HG03135 (cell line): ENCODE results near the gene PLOD1.
"Not testable (repeated sequence)": the region's sequence is repeated elsewhere in the genome, so short reads cannot be mapped to it uniquely, and the experiment has no call there.

Source experiments
- ATAC-seq: cut with Tn5 transposase; IDR thresholded peaks from one replicate; pipeline ENCODE4 v1.9.1; 2021; ENCODE audit warnings: mild to moderate bottlenecking, moderate library complexity; ENCODE audit not compliant: unreplicated experiment

The PLOD1 gene

DNA sequence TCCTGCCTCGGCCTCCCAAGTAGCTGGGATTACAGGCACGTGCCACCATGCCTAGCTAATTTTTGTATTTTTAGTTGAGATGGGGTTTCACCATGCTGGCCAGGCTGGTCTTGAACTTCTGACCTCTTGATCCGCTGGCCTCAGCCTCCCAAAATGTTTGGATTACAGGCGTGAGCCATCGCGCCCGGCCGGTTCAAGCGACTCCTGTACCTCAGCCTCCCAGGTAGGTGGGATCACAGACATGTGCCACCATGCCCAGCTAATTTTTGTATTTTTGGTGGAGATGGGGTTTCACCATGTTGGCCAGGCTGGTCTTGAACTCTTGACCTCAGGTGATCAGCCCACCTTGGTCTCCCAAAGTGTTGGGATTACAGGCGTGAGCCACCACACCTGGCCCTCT is 1.2 kb downstream of the PLOD1 start:
- ATAC-seq: not testable (repeated sequence)

DNA sequence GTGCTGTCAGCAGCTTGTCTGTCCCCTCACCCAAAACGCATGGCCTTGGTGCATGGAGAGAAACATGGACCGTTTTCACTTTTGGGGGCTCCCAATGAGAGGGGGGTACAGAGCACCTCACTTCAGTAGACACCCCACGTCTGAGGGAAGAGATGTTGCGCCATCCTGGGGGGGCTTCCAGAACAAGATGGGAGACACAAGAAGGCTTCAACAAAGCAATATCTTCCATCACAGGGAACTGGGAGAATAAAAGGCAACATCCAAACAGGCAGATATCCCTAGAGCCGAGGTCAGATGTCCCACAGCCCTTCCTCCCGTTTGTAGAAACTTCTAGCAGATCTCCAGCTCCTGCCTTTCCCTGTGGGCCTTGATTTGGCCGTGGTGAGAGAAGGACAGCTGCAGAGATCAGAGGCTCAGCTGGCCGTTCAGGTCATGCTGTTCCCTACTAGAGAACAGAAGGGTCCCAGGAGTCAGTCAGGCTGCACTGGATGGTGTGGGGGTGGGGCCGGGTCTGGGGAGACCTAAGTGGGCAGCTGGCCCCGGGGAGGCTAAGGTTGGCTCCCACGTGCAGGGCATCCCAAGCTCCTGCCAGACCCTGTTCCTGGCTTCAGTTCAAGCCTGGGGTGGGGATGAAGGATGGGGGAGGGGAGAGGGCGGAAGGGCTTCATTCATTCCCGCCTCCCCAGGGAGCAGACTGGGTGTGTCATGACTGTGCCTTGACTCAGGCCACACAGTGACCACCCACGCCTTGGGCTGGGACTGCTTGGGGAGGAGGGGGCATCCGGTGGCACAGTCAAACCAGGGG is 4.4 kb downstream of the PLOD1 start:
- no peak for ATAC-seq

DNA sequence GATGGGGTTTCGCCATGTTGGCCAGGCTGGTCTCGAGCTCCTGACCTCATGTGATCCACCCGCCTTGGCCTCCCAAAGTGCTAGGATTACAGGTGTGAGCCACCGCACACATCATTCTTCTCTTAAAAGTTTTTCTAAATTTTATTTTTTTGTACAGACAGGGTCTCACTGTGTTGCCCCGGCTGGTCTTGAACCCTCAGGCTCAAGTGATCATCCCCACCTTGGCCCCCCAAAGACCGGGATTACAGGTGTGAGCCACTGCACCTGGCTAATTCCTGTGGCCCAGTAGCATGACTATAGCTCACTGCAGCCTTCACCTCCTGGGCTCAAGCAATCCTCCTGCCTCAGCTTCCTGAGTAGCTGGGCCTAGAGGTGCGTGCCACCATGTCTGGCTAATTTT is 5.3 kb downstream of the PLOD1 start:
- ATAC-seq: not testable (repeated sequence)

DNA sequence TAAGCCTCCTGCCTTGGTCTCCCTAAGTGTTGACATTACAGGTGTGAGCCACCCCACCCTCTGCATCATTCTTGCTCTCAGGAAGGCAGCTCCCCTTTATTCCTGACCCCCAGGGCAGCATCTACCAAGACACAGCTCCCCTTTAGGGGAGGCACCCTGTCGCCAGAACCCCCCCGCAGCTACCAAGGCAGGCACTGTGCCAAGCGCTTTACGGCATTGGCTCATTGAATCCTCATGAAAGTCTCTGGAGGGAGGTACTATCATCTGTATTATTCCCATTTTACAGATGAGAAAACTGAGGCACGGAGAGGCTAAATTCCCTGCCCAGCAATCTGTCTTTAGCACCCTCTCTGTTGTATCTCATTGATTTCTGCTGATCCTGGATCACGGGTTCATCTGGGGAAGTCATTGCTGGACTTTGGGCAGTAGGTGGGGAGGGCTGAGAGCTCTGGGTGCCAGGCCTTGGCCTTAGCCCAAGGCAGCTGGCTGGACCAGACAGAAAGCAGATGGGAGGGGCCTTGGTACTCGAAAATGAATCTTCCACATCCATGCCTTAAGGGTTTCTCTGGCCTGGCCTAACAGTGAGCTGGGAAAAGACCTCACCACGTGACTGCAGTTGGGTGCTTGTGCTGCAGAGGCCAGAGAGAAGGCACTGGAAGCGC is 5.9 kb downstream of the PLOD1 start:
- no peak for ATAC-seq

DNA sequence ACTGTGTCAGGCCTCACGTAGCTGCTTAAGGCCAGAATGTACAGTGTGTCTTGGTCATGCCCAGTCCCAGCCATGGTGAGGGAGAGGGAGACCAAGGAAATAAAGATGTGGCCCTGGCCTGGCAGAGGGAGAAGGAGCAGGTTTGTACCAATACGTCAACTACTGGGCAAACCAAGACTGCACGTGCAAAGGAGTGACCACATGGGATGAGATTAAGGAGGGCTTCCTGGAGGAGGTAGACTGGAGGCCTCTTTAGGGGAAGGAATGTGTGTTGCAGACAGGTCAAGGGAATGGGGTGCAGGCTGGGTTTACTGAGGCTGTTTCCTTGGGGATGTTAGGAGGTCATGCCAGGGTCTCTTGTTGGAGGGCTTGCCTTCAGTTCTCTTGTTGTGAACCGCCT is 7.8 kb downstream of the PLOD1 start:
- no peak for ATAC-seq

DNA sequence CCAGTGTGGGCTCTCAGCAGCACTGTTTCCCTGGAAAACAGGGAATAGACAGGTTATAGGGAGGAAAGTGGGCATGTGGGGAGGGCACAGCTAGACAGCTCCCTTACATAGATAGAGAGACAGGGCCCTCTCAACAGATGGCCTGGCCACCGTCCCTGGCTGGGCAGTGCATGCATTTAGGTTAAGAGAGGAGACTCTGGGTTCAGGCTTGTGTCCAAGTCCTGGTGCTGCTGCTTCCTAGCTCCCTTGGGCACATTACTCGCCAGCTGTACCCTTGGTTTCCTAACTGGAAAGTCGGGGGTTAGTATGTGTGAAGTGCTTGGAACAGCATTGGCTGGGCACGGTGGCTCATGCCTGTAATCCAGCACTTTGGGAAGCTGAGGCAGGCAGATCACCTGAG is 9.1 kb downstream of the PLOD1 start:
- ATAC-seq: no peak

DNA sequence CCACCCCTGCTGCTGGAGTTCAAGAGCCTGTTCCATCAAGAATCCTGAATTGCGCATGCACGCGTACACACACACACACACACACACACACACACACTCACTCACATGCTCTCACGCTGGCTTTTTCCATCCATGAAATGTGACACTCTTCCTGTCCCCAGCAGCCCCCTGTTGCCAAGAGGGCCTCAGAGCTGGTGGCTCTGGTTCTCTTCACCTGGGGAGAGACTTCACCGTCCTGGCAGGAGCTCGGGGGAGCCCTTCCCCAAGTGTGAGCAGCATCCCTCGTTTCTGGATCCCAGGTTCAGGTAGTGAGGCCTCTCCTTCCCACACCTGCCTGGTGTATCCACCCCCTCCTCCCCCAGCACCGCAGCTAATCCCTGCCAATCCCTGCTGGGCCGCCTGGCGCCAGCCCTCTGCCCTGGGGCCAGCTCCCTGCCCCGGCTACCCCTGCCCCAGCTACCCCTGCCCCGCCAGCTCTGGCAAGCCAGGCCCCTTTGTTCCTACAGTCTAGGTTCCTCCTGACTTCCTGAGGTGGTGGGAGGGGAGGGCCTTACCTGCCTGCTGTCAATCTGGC is 9.9 kb downstream of the PLOD1 start:
- ATAC-seq: no peak

DNA sequence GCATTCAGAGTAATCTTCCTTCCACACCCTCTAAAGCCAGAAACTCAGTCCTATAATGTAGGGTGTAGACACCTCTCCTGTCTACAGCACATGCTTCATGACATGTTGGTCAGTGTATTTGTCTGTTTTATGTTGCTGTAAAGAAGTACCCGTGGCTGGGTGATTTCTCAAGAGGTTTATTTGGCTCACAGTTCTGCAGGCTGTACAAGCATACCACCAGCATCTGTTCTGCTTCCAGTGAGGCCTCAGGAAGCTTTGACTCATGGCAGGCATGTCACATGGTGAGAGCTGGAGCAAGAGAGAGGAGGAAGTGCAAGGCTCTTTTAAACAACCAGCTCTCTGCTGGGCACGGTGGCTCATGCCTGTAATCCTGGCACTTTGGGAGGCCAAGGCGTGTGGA is 12.1 kb downstream of the PLOD1 start:
- no peak for ATAC-seq

DNA sequence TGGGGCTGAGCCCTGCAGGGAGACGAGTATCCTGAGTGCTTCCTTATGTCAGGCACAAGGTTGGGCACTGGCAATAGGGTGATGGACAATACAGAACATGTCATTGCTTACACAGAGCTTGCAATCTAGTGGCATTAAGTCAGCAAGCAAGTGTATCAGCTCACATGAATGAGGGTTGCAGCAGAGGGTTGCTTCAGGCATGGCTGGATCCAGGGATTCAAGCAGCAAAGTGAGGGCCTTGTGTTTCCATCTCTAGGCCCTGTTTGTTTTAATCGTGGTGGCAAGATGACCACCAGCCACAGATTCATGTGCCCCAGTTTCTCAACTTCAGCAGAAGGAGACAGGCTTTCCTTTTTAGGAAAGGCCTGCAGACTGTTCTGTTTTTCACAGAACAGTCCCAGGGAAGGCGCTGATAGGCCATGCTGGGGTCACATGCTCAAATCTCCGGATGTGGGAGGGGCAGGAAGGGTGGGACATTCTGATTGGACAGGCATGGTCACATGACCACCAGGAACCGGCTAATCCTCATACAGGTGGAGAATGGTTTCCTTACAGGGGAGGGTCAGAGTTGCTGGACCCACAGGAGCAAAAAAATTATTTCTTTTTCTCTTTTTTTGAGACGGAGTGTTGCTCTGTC is 14.4 kb downstream of the PLOD1 start:
- ATAC-seq: no peak

DNA sequence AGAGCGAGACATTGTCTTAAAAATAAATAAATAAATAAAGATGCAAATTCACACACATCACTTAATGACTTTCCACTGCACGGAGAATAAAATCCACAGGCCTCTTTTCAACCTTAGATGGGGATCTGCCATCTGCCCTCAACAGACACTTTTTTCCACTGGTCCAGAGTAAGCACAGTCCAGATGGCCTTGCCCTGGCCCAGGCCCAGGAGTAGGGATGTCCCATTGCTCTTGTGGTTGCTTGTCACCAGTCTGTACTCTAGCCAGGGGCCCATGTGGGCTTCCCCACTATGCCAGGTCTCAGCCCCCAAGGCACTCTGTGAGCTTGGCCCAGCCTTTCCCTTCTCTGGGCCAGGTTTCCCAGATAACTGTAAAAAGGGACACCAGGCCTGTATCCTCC is 17.4 kb downstream of the PLOD1 start:
- no peak for ATAC-seq

DNA sequence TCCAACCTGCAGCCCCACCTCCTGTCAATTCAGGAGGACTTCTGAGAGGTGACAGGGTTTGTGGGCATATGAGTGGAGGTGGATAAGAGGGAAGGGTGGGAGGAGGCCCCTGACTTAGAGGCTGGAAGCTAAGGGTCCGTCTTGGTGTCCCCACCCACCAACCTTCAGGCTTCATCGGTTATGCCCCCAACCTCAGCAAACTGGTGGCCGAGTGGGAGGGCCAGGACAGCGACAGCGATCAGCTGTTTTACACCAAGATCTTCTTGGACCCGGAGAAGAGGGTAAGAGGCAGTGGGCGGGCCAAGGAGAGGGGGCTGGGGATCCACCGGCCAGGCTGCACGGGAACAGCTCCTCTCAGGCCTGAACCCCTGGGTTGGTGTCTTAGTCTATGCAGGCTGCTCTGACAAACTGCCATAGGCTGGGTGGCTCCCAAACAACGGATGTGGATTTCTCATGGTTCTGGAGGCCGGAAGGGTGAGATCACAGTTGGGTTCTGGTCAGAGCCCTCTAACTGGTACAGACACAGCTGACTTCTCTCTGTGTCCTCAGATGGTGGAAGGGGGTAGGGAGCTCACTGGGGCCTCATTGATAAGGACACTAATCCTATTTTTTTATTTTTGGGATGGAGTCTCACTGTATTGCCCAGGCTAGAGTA is 18.1 kb downstream of the PLOD1 start:
- ATAC-seq: no peak

DNA sequence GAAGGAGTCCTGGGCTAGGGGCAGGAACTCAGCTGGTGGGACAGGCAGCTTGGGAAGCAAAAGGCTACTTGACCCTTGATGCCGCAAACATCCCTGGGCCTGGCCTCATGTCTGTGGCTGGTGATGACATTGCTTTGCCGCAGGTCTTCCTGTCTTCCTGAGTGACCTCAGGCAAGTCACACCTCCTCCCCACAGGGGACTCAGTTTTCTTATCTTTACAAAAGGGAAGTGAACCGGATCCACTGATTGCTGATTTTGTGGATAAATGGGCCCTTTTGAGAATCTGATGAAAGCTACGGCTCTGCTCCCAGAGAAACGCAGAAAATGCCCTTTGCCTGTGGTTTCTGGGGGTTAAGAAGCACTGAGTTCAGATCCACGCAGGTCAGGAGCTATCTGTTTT is 20.7 kb downstream of the PLOD1 start:
- ATAC-seq: no peak

DNA sequence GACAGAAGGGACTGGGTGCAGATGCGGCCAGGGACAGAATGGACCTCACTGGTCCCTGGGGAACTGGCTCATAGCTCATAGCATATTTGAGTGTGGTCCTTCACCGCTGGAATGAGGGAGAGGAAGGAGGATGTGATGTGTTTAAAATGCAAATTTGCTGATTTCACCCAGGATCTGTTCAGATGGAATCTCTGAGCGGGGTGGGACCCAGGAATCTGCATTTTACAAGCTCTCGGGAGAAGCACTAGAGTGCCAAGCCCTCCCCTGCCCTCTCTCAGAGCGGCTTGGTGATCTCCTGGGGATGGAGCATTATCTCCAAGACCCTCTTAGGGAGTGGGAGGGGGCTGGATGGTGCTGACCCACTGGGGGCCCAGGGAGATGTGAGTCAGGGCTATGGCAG is 22.9 kb downstream of the PLOD1 start:
- ATAC-seq: no peak

DNA sequence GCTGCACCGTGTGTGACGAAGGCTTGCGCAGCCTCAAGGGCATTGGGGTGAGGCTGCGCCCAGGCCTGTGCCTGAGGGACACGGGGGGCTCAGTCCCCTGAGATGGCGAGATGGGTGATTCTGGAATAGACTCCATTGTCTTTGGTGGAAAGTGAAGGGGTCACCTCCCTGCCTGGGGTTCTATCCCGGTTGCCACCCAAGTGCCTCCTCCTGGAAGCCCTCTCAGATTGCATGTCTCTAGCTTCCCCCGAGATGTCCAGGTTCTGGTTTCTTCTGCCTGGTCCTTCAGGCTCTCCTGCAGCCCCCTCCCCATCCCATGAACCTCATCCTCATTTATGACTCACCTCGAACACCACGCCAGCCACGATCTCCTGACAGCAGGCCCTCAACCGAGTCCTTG is 23.4 kb downstream of the PLOD1 start:
- ATAC-seq: no peak

DNA sequence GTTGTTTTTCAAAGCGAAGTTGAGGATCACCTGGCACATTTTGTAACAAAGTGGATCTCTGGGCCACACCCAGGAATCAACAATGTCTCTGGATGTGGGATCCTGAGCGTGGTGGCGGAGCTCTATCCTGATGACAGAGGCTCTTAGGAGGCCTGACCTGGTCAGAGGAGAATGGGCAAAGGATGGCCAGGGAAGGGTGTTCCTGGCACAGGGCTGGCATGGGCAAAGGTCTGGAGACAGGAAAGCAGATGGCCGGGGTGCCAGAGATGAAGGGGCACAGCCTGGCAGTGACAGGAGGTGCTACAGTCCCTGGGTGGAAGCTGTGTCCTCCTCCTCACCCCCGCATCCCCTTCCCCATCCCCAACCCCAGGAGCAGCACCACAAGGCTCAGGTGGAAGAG is 25.8 kb downstream of the PLOD1 start:
- ATAC-seq: no peak

DNA sequence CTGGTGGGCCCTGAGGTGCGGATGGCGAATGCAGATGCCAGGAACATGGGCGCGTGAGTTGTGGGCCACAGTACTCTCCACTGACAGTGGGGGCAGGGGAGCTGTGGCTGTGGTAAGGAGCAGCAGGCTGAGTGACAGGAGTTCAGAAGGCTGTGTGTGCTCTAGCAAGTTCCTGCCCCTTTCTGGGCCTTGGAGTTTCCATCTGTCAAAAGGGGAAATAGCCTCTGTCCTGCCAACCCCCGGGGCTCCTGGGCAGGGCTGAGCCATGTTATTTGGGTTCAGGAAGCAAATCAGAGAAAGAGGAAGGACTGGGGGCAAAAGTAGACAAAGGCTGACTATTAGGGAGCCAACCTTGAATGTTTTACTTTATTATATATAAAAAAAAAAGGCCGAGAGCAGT is 26.2 kb downstream of the PLOD1 start:
- ATAC-seq: no peak

DNA sequence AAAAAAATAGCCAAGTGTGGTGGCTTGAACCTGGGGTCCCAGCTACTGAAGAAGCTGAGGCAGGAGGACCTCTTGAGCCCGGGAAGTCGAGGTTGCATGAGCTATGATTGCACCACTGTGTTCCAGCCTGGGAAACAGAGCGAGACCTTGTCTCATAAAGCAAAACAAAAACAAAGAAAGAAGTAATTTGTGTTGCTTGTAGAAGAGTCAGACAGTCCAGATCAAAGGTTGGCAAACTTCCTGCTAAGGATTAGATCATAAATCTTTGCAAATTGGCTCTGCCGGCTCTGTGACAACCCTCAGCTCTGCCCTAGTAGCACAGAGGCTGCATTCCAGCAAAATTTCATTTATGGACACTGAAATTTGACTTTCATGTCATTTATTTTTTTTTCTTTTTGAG is 26.7 kb downstream of the PLOD1 start:
- no peak for ATAC-seq

DNA sequence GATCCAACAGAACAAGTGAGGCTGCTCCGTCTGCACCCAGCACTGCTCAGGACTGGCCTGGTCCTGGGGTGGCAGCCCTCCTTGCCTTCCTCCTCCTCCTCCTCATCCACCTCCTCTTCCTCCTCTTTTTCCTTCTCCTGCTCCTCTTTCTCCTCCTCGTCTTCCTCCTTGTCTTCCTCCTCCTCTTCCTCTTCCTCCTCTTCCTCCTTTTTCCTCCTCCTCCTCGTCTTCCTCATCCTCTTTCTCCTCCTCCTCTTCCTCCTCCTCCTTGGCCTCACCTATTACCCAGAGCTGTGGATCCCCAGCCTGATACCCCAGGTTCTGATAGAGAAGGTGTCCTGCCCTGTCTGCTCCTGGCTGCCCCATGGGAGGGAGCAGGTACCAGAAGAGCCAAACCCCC is 29.1 kb downstream of the PLOD1 start:
- ATAC-seq: no peak

DNA sequence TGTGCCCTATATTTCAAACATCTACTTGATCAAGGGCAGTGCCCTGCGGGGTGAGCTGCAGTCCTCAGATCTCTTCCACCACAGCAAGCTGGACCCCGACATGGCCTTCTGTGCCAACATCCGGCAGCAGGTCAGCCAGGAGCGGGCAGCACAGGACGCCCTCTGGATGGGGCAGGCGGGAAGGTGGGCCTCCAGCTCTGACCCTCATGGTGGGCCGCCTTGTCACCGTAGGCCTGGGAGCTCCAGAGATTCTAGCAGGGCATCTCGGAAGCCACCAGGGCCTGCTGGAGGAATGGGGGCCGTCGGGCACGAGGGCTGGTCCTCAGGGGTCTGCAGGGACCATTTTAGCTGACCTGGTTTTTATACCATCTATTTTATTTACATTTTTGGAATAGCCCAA is 30.1 kb downstream of the PLOD1 start:
- ATAC-seq: no peak

DNA sequence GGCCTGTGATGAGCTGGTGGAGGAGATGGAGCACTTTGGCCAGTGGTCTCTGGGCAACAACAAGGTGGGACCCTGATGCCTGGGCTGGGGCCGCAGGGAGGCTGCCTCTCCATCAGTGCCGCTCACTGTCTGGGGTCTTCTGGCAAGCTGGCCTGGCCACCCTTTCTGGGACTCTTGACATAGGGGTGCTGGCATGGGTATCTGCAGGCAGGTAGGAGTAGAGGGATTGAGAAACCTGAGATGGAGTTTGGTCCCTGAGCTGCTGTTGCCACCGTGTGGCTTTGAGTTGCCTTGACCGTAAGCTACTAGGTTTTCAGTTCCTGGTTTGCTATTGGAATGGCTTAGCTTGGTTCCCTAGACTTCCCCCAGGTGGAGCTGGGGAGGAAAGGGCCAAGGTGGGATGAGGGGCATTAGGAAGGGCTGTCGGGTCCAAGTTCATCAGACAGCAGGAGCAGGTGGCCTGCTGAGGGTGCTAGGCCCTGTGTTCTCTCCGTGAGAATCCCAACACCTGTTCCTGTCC is 32.6 kb downstream of the PLOD1 start:
- ATAC-seq: no peak
